ENCODE data around the gene TENT5C.

GRCh38 chr1:117580882-117581281 is 25.0 kb upstream of the TENT5C start:
- TF ChIP-seq PRDM15 (CRISPR knock-in tag; IDR thresholded peaks at IDR 0.05) (no peak), SMAD3 (CRISPR knock-in tag; IDR thresholded peaks at IDR 0.05) (no peak), AHDC1 (CRISPR knock-in tag; IDR thresholded peaks at IDR 0.05; ENCODE audit: borderline replicate concordance) (no peak), HNRNPUL1 (IDR thresholded peaks at IDR 0.05; ENCODE audit: low read depth, low read length) (no peak), RAD21 (CRISPR knock-in tag; IDR thresholded peaks at IDR 0.05) (no peak), RFX5 (IDR thresholded peaks at IDR 0.05; ENCODE audit: low read depth, low read length) (no peak), RBFOX2 (IDR thresholded peaks at IDR 0.05; ENCODE audit: low read depth, low read length) (no peak), MAX (IDR thresholded peaks at IDR 0.05) (no peak)

All from HepG2 (cell line).